Endothelial cell of umbilical vein (primary cell): ENCODE results near the gene CFAP65. TPM values are rescaled to one million over a fixed set of nuclear protein-coding genes. Genes with fewer than 3 reads are reported as not detected.

ENCODE experiments used
- BruUV-seq: library from RNA; stranded (reverse); fragments of 400-500 nt; replicated peaks from 2 replicates; lab custom pipeline; 2021; lab: Mats Ljungman, UMichigan
- CTCF ChIA-PET: fragments of 300-600, 350-600 bp; sonication (Branson Sonifier 250); formaldehyde crosslinking; loops from one replicate; lab custom pipeline; 2021; ENCODE audit warnings: antibody characterized with exemption, inconsistent platforms; lab: Charles Lee
- POLR2A ChIA-PET: fragments of 300-600, 350-600 bp; sonication (Branson Sonifier 250); formaldehyde crosslinking; loops from one replicate; lab custom pipeline; 2021; ENCODE audit warnings: antibody characterized with exemption, inconsistent platforms; lab: Charles Lee
- DNase-seq: peaks from one replicate; pipeline ENCODE4 v3.0.0-alpha.2; 2011; ENCODE audit warnings: low read depth, low spot score
- FAIRE-seq: peaks from 2 replicates; lab custom pipeline; 2011; peaks lifted over from hg19 to GRCh38; lab: Jason Lieb, UNC
- H2AFZ ChIP-seq: 2 replicates; pipeline ENCODE4 v1.6.0; 2012; ENCODE audit warnings: low read depth, low read length, control low read depth, inconsistent platforms
- H3K27ac ChIP-seq: 2 replicates; pipeline ENCODE4 v1.5.1; 2011; ENCODE audit warnings: low read depth, mild to moderate bottlenecking, control low read depth, low read length, moderate library complexity; ENCODE audit not compliant: insufficient read depth
- H3K27me3 ChIP-seq, 2 experiments: 2 replicates each; pipeline versions ENCODE4 v1.6.0 to v1.6.1; 2011; ENCODE audit warnings: low read length in 2 of 2, mixed read lengths in 1 of 2; ENCODE audit not compliant: control insufficient read depth in 2 of 2, insufficient read depth in 2 of 2
- H3K36me3 ChIP-seq, 2 experiments: 2 replicates in 1 of 2; 3 replicates in 1 of 2; pipeline ENCODE4 v1.5.1; 2011; ENCODE audit warnings: low read length in 2 of 2, mild to moderate bottlenecking in 1 of 2, moderate library complexity in 1 of 2; ENCODE audit not compliant: control insufficient read depth in 2 of 2, insufficient read depth in 2 of 2; ENCODE audit errors: extremely low read depth in 1 of 2
- H3K4me1 ChIP-seq: 3 replicates; pipeline ENCODE4 v1.5.1; 2011; ENCODE audit warnings: mild to moderate bottlenecking, low read length; ENCODE audit not compliant: control insufficient read depth, insufficient read depth; ENCODE audit errors: extremely low read depth
- H3K4me2 ChIP-seq: 2 replicates; pipeline ENCODE4 v1.6.1; 2011; ENCODE audit warnings: low read length, control low read depth, mixed read lengths; ENCODE audit not compliant: insufficient read depth
- H3K4me3 ChIP-seq, 3 experiments: fragments of 200-600 bp in 1 of 3; sonication (generic), shearing (Covaris generic) in 1 of 3; replicated peaks in 1 of 3; 2 replicates each; pipeline ENCODE4 v1.5.1; 2011 to 2016; ENCODE audit warnings: control low read depth in 3 of 3, low read length in 3 of 3, mild to moderate bottlenecking in 2 of 3, inconsistent platforms in 1 of 3, low read depth in 1 of 3, moderate library complexity in 1 of 3; ENCODE audit not compliant: insufficient read depth in 1 of 3
- H3K79me2 ChIP-seq: 2 replicates; pipeline ENCODE4 v1.6.0; 2012; ENCODE audit warnings: low read length, inconsistent platforms; ENCODE audit not compliant: control insufficient read depth, insufficient read depth
- H3K9ac ChIP-seq: replicated peaks from 2 replicates; pipeline ENCODE3; 2011; ENCODE audit warnings: low read length, control low read depth; ENCODE audit not compliant: insufficient read depth; ENCODE audit errors: extremely low read depth
- H3K9me1 ChIP-seq: replicated peaks from 3 replicates; pipeline ENCODE4 v1.6.0; 2011; ENCODE audit warnings: mild to moderate bottlenecking, low read length; ENCODE audit not compliant: control insufficient read depth, insufficient read depth; ENCODE audit errors: extremely low read depth
- H3K9me3 ChIP-seq: replicated peaks from 2 replicates; pipeline ENCODE4 v1.5.1; 2012; ENCODE audit warnings: low read length, inconsistent platforms; ENCODE audit not compliant: control insufficient read depth, insufficient read depth
- H4K20me1 ChIP-seq: replicated peaks from 2 replicates; pipeline ENCODE3; 2011; ENCODE audit warnings: mild to moderate bottlenecking, low read length; ENCODE audit not compliant: control insufficient read depth, insufficient read depth; ENCODE audit errors: extremely low read depth
- JUN ChIP-seq: IDR thresholded peaks from 2 replicates; pipeline ENCODE4 v1.6.1; 2011; ENCODE audit warnings: borderline replicate concordance, low read depth; ENCODE audit not compliant: insufficient read length, insufficient read depth
- POLR2A ChIP-seq: IDR thresholded peaks from 2 replicates; pipeline ENCODE4 v1.6.1; 2012; ENCODE audit warnings: low read depth, mild to moderate bottlenecking, control low read depth, low read length
- POLR2AphosphoS5 ChIP-seq: IDR thresholded peaks from 2 replicates; pipeline ENCODE4 v1.6.1; 2012; ENCODE audit warnings: low read depth, mild to moderate bottlenecking, control low read depth, low read length, moderate library complexity; ENCODE audit not compliant: insufficient read depth
- dilution Hi-C: fragments of 300-500 bp; cut with MboI; formaldehyde crosslinking; loops from one replicate; pipeline ENCODE4 v1.15.0; 2019; ENCODE audit warnings: low sequenced_read_pairs; ENCODE audit not compliant: extremely low pct_ligation_motif_present
- intact Hi-C: fragments of 100-400 bp; cut with micrococcal nuclease; formaldehyde crosslinking; loops from one replicate; pipeline ENCODE4 v1.10.0; 2022
- polyA plus RNA-seq, 4 experiments: library from polyadenylated mRNA; depleted of rRNA in 3 of 4; stranded (reverse) in 3 of 4; unstranded in 1 of 4; fragments of >200 nt; gene quantifications; 2 replicates each; pipeline versions ENCODE4 v1.2.1 to v1.2.3, GENCODE V29; 2011 to 2012; ENCODE audit warnings: missing spikeins in 1 of 4
- total RNA-seq: library from RNA; stranded (reverse); gene quantifications from 2 replicates; pipeline ENCODE4 v1.2.3, GENCODE V29; 2021
- TF ChIP-seq, protein P1 (sequence below), 2 donors: IDR thresholded peaks; 1 replicate in 1 of 2; 2 replicates in 1 of 2; pipeline ENCODE4 v1.5.1; 2011; ENCODE audit warnings: low read length in 2 of 2, mild to moderate bottlenecking in 2 of 2, moderate library complexity in 2 of 2, control low read depth in 1 of 2, inconsistent platforms in 1 of 2, low read depth in 1 of 2; ENCODE audit not compliant: insufficient read depth in 1 of 2; ENCODE audit errors: extremely low read depth in 1 of 2
- TF ChIP-seq, protein P2 (sequence below): IDR thresholded peaks from 2 replicates; pipeline ENCODE4 v1.6.1; 2011; ENCODE audit not compliant: insufficient read depth, insufficient read length

Gene CFAP65
- total and polyA plus RNA-seq, 2 donors (not counting 3 experiments of a cell fraction or from before 2014, with no cell fraction given), result 0.03 TPM; not detected in 1

GRCh38 chr2:219073413-219074129, 32.3 kb upstream of the CFAP65 start:
- Histone ChIP-seq H3K9me1 (no peaks in the 10 kb centered on the region), H3K4me3 (no peak overlapping the region), H4K20me1 (no peaks in the 10 kb centered on the region), H3K4me2 (no peak overlapping the region), H3K9ac (no peak overlapping the region), H3K9me3 (no peaks in the 10 kb centered on the region), H3K36me3 (peaks cover 0 to 9% of the 10 kb centered on the region in 2 experiments), H3K4me1 (no peaks in the 10 kb centered on the region), H3K27me3 (no peaks in the 10 kb centered on the region), H3K27ac (no peak overlapping the region), H2AFZ (no peak overlapping the region), H3K79me2 (no peaks in the 10 kb centered on the region)
- intact Hi-C loops, result loop anchor here (1.0 kb wide), 2 partner anchors 31 to 46 kb away; no protein-coding TSS in a partner anchor
- POLR2A ChIA-PET, result no interaction called here
- TF ChIP-seq POLR2A (no peak), JUN (no peak), POLR2AphosphoS5 (no peak)
- TF ChIP-seq, protein P1, sequence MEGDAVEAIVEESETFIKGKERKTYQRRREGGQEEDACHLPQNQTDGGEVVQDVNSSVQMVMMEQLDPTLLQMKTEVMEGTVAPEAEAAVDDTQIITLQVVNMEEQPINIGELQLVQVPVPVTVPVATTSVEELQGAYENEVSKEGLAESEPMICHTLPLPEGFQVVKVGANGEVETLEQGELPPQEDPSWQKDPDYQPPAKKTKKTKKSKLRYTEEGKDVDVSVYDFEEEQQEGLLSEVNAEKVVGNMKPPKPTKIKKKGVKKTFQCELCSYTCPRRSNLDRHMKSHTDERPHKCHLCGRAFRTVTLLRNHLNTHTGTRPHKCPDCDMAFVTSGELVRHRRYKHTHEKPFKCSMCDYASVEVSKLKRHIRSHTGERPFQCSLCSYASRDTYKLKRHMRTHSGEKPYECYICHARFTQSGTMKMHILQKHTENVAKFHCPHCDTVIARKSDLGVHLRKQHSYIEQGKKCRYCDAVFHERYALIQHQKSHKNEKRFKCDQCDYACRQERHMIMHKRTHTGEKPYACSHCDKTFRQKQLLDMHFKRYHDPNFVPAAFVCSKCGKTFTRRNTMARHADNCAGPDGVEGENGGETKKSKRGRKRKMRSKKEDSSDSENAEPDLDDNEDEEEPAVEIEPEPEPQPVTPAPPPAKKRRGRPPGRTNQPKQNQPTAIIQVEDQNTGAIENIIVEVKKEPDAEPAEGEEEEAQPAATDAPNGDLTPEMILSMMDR (IDR thresholded peaks at IDR 0.05; ENCODE audit: extremely low read depth in 1 of 2, insufficient read depth in 1 of 2, low read depth in 1 of 2, low read length in 2 of 2), result peak; percentile 60 to 65
- TF ChIP-seq, protein P2, sequence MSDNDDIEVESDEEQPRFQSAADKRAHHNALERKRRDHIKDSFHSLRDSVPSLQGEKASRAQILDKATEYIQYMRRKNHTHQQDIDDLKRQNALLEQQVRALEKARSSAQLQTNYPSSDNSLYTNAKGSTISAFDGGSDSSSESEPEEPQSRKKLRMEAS, result no peak
- dilution Hi-C loops, result no loop called here
- FAIRE-seq, result peak; percentile 61
- peak; percentile 23 for DNase-seq
- CTCF ChIA-PET, result interaction anchor here (0.6 to 7.3 kb wide), 24 partner anchors 9 to 314 kb away, joined by 3 to 135 read pairs (median 6); partner anchors contain the start of genes DNPEP, FEV and IHH
- no TSS peak for BruUV-seq
